ENCODE results near the gene ADSS2. TPM values are rescaled to one million over a fixed set of nuclear protein-coding genes. Genes with fewer than 3 reads are reported as not detected.

The ADSS2 gene
- total RNA-seq, 4 donors from 2014 or later = 13.7 to 47.0 (median 27.3) TPM

DNA sequence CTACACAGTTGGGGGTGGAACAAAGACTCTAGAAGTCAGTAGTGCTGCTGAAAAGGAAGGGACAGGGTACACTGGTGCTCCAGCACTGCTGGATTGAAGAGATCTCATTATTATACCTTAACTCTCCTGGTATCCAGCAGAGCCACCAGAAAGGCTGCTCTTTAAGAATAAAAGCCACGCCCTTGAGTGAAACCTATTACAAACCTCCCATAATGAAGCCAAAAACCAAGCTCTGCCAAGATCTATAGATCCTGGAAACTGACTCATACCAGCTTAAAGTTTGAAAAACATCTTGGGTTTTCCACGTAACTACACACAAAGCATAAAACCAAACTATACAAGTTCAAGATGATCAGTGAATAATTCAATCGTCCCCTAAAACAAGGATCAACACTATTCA is 38.0 kb downstream of the ADSS2 start:
- WGBS, 2 donors (ENCODE audit: low coverage in 1 of 2) = 94 to 95% methylated on average over 3 of the region's 3 CpGs

GRCh38 chr1:244412176-244412575 is 39.5 kb downstream of the ADSS2 start:
- no peaks in the 10 kb centered on the region for H3K27me3 ChIP-seq
- H3K27ac ChIP-seq = no peak overlapping the region
- no peak overlapping the region for H3K4me3 ChIP-seq
- 96 to 100% methylated on average over 5 of the region's 5 CpGs for WGBS, 2 donors (ENCODE audit: low coverage in 1 of 2)
- H3K9me3 ChIP-seq = no peaks in the 10 kb centered on the region
- in situ Hi-C loops (cut with MboI; ENCODE audit: low pct_ligation_motif_present in 1 of 4, low pct_unique_long_range_greater_than_20kb in 1 of 4, low sequenced_read_pairs in 3 of 4) = no loop called here
- DNase-seq = no peak
- peaks cover 0 to 65% (median 22%) of the 10 kb centered on the region in 4 donors for H3K36me3 ChIP-seq
- TF ChIP-seq EP300 (IDR thresholded peaks at IDR 0.05; ENCODE audit: low read depth) (no peak), POLR2A (IDR thresholded peaks at IDR 0.05) (no peak), CTCF (IDR thresholded peaks at IDR 0.05) (no peak), POLR2AphosphoS5 (IDR thresholded peaks at IDR 0.05) (no peak)
- intact Hi-C loops (cut with DNase I; ENCODE audit: low total_unique reads) = no loop called here
- no peaks in the 10 kb centered on the region for H3K4me1 ChIP-seq

More for the DNA sequence above, 38.0 kb downstream of the ADSS2 start:
- Histone ChIP-seq H3K4me3 (no peak overlapping the region), H3K27ac (no peak overlapping the region), H3K36me3 (peaks cover 0 to 67% (median 30%) of the 10 kb centered on the region in 4 donors), H3K4me1 (no peaks in the 10 kb centered on the region), H3K9me3 (no peaks in the 10 kb centered on the region), H3K27me3 (no peaks in the 10 kb centered on the region)
- in situ Hi-C loops (cut with MboI; ENCODE audit: low pct_ligation_motif_present in 1 of 4, low pct_unique_long_range_greater_than_20kb in 1 of 4, low sequenced_read_pairs in 3 of 4) (no loop called here), intact Hi-C loops (cut with DNase I; ENCODE audit: low total_unique reads) (no loop called here)
- no peak for TF ChIP-seq CTCF (IDR thresholded peaks at IDR 0.05)
- TF ChIP-seq POLR2AphosphoS5 (IDR thresholded peaks at IDR 0.05) = no peak
- DNase-seq = no peak

GRCh38 chr1:244409701-244410100 is 42.0 kb downstream of the ADSS2 start:
- intact Hi-C loops (cut with DNase I; ENCODE audit: low total_unique reads) = no loop called here
- WGBS, 2 donors (ENCODE audit: low coverage in 1 of 2) = 71 to 80% methylated on average over 1 to 2 of the region's 2 CpGs
- Histone ChIP-seq H3K27me3 (no peaks in the 10 kb centered on the region), H3K9me3 (peaks cover 0 to 4% of the 10 kb centered on the region in 2 donors), H3K4me1 (no peaks in the 10 kb centered on the region), H3K27ac (no peak overlapping the region), H3K4me3 (no peak overlapping the region), H3K36me3 (peaks cover 0 to 48% (median 12%) of the 10 kb centered on the region in 4 donors)
- TF ChIP-seq CTCF (IDR thresholded peaks at IDR 0.05) (no peak), POLR2AphosphoS5 (IDR thresholded peaks at IDR 0.05) (no peak), EP300 (IDR thresholded peaks at IDR 0.05; ENCODE audit: low read depth) (no peak), POLR2A (IDR thresholded peaks at IDR 0.05) (no peak)
- in situ Hi-C loops (cut with MboI; ENCODE audit: low pct_ligation_motif_present in 1 of 4, low pct_unique_long_range_greater_than_20kb in 1 of 4, low sequenced_read_pairs in 3 of 4) = no loop called here
- DNase-seq = no peak

DNA sequence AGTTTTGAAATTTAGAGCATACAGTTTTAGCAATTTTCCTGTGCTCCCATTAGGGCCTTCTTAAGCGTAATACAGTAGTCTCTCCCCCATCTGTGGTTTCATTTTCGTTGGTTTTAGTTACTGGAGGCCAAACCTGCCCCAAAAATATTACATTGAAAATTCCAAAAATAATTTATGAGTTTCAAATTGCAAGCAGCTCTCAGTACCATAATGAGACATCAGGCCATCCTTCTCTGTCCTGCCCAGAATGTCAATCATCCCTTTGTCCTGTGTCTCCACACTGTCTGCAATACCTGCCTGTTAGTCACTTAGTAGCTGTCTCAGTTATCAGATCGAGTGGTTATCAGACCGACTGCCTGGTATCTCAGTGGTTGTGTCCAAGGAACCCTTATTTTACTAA is 45.4 kb downstream of the ADSS2 start:
- Histone ChIP-seq H3K4me1 (no peaks in the 10 kb centered on the region), H3K36me3 (peaks cover 0 to 57% (median 21%) of the 10 kb centered on the region in 4 donors), H3K4me3 (no peak overlapping the region), H3K27ac (no peak overlapping the region), H3K9me3 (peaks cover 0 to 17% of the 10 kb centered on the region in 2 donors), H3K27me3 (no peaks in the 10 kb centered on the region)
- TF ChIP-seq POLR2A (IDR thresholded peaks at IDR 0.05) (no peak), POLR2AphosphoS5 (IDR thresholded peaks at IDR 0.05) (no peak), CTCF (IDR thresholded peaks at IDR 0.05) (no peak), EP300 (IDR thresholded peaks at IDR 0.05; ENCODE audit: low read depth) (no peak)
- 79 to 100% methylated on average over 1 to 4 of the region's 4 CpGs for WGBS, 2 donors (ENCODE audit: low coverage in 1 of 2)
- intact Hi-C loops (cut with DNase I; ENCODE audit: low total_unique reads) = no loop called here
- no peak for DNase-seq
- in situ Hi-C loops (cut with MboI; ENCODE audit: low pct_ligation_motif_present in 1 of 4, low pct_unique_long_range_greater_than_20kb in 1 of 4, low sequenced_read_pairs in 3 of 4) = no loop called here

All from transverse colon (tissue), 4 donors.